CD4-positive, CD25-positive, alpha-beta regulatory T cell (primary cell): Measurements from ENCODE around the gene RGPD3. TPM values are rescaled to one million over a fixed set of nuclear protein-coding genes. Genes with fewer than 3 reads are reported as not detected.
A peak's percentile ranks its signal among the peaks of the same experiment; 100 is the strongest.
"Not testable (repeated sequence)": the region's sequence is repeated elsewhere in the genome, so short reads cannot be mapped to it uniquely, and the experiment has no call there.

Source experiments
- ATAC-seq, 2 donors: fragments of 150-1000 bp; cut with Tn5 transposase; one replicate each; pipeline ENCODE4 v1.10.0; 2021; ENCODE audit warnings: low read depth in 2 of 2, moderate number of reproducible peaks in 2 of 2, moderate library complexity in 1 of 2
- DNase-seq, 3 donors: peaks; one replicate each; pipeline versions ENCODE4 v3.0.0 to v3.0.0-alpha.2; 2012 to 2022; ENCODE audit warnings: mixed read lengths in 1 of 3
- H3K27ac ChIP-seq: one replicate; pipeline ENCODE4 v1.7.0; 2013; ENCODE audit warnings: mild to moderate bottlenecking, low read length; ENCODE audit not compliant: insufficient read depth, poor library complexity, severe bottlenecking
- H3K27me3 ChIP-seq: one replicate; pipeline ENCODE4 v1.7.0; 2013; ENCODE audit warnings: low read length; ENCODE audit not compliant: control insufficient read depth, insufficient read depth
- H3K36me3 ChIP-seq: one replicate; pipeline ENCODE4 v1.7.0; 2013; ENCODE audit warnings: mild to moderate bottlenecking, low read length, moderate library complexity; ENCODE audit not compliant: control insufficient read depth, insufficient read depth
- H3K4me1 ChIP-seq: 2 replicates; pipeline ENCODE4 v1.7.0; 2013; ENCODE audit warnings: mild to moderate bottlenecking, low read length; ENCODE audit not compliant: insufficient read depth, control insufficient read depth, poor library complexity, severe bottlenecking
- H3K4me3 ChIP-seq: one replicate; pipeline ENCODE4 v1.7.0; 2013; ENCODE audit warnings: low read depth, mild to moderate bottlenecking, low read length, moderate library complexity
- H3K9me3 ChIP-seq, 2 experiments: 1 replicate in 1 of 2; 2 replicates in 1 of 2; pipeline ENCODE4 v1.7.0; 2013; ENCODE audit warnings: low read length in 2 of 2, mild to moderate bottlenecking in 1 of 2, moderate library complexity in 1 of 2; ENCODE audit not compliant: control insufficient read depth in 2 of 2
- H3K27ac Mint-ChIP-seq, 3 donors: one replicate each; pipeline ENCODE4 v1.8.0; 2020 to 2022; ENCODE audit warnings: mild to moderate bottlenecking in 3 of 3, mixed read lengths in 3 of 3, moderate library complexity in 2 of 3
- H3K27me3 Mint-ChIP-seq: one replicate; pipeline ENCODE4 v1.8.0; 2022; ENCODE audit warnings: mild to moderate bottlenecking, mixed read lengths
- H3K36me3 Mint-ChIP-seq: one replicate; pipeline ENCODE4 v1.8.0; 2020; ENCODE audit warnings: mixed read lengths
- H3K4me1 Mint-ChIP-seq, 4 donors: one replicate each; pipeline ENCODE4 v1.8.0; 2020 to 2022; ENCODE audit warnings: mixed read lengths in 4 of 4, mild to moderate bottlenecking in 1 of 4
- H3K4me3 Mint-ChIP-seq, 4 donors: one replicate each; pipeline ENCODE4 v1.8.0; 2020 to 2022; ENCODE audit warnings: mild to moderate bottlenecking in 4 of 4, mixed read lengths in 4 of 4, moderate library complexity in 3 of 4
- H3K9me3 Mint-ChIP-seq, 7 donors: one replicate each; pipeline ENCODE4 v1.8.0; 2020 to 2022; ENCODE audit warnings: mixed read lengths in 7 of 7, mild to moderate bottlenecking in 3 of 7, moderate library complexity in 2 of 7
- polyA plus RNA-seq, 4 donors: library from polyadenylated mRNA; unstranded; fragments of 300-500 nt; fragmentation: Illumina TruSeq; gene quantifications; one replicate each; pipeline ENCODE4 v1.2.3, GENCODE V29; 2021
- total RNA-seq: library from RNA; stranded (reverse); gene quantifications from one replicate; pipeline ENCODE4 v1.2.3, GENCODE V29; 2022

Gene RGPD3
- total and polyA plus RNA-seq, 5 donors from 2014 or later, result 0.07 to 0.44 (median 0.20) TPM; not detected in 1

GRCh38 chr2:106470658-106471057 lies 2.4 kb upstream of the RGPD3 start:
- H3K9me3 ChIP-seq, H3K9me3 Mint-ChIP-seq, H3K36me3 Mint-ChIP-seq, H3K4me1 ChIP-seq, H3K27ac ChIP-seq, H3K4me1 Mint-ChIP-seq, H3K4me3 Mint-ChIP-seq, ATAC-seq, H3K27me3 ChIP-seq, H3K36me3 ChIP-seq, H3K27ac Mint-ChIP-seq, H3K4me3 ChIP-seq: not testable (repeated sequence)
- DNase-seq, result peak in 2 of 3 donors; percentile 33 to 47
- peaks cover 11% of the 10 kb centered on the region for H3K27me3 Mint-ChIP-seq

- not testable (repeated sequence) for H3K27me3 Mint-ChIP-seq, H3K4me3 ChIP-seq, H3K9me3 ChIP-seq, H3K9me3 Mint-ChIP-seq, H3K4me1 ChIP-seq, H3K4me1 Mint-ChIP-seq, H3K36me3 ChIP-seq, ATAC-seq, H3K27ac ChIP-seq, H3K36me3 Mint-ChIP-seq, DNase-seq, H3K4me3 Mint-ChIP-seq, H3K27me3 ChIP-seq, H3K27ac Mint-ChIP-seq
Measured at GRCh38 chr2:106467516-106467915, 697 bp downstream of the RGPD3 start.

GRCh38 chr2:106461882-106462281 lies 6.3 kb downstream of the RGPD3 start:
- H3K36me3 Mint-ChIP-seq, H3K9me3 ChIP-seq, H3K36me3 ChIP-seq, H3K9me3 Mint-ChIP-seq, H3K4me1 Mint-ChIP-seq, H3K27me3 ChIP-seq, H3K27ac ChIP-seq, H3K27me3 Mint-ChIP-seq, ATAC-seq, H3K27ac Mint-ChIP-seq, H3K4me1 ChIP-seq, H3K4me3 Mint-ChIP-seq, H3K4me3 ChIP-seq: not testable (repeated sequence)
- DNase-seq, result peak in 1 of 3 donors; percentile 1

- not testable (repeated sequence) for H3K4me3 ChIP-seq, H3K27me3 ChIP-seq, H3K27ac Mint-ChIP-seq, H3K36me3 Mint-ChIP-seq, H3K9me3 Mint-ChIP-seq, H3K4me1 Mint-ChIP-seq, DNase-seq, ATAC-seq, H3K27me3 Mint-ChIP-seq, H3K9me3 ChIP-seq, H3K27ac ChIP-seq, H3K4me1 ChIP-seq, H3K36me3 ChIP-seq, H3K4me3 Mint-ChIP-seq
Measured at GRCh38 chr2:106390680-106391079, 77.5 kb downstream of the RGPD3 start.

- H3K36me3 Mint-ChIP-seq, H3K4me3 ChIP-seq, H3K36me3 ChIP-seq, H3K27me3 ChIP-seq, H3K4me1 ChIP-seq, ATAC-seq, H3K4me1 Mint-ChIP-seq, H3K27ac ChIP-seq, DNase-seq, H3K4me3 Mint-ChIP-seq, H3K9me3 ChIP-seq, H3K27ac Mint-ChIP-seq, H3K9me3 Mint-ChIP-seq: not testable (repeated sequence)
- peaks cover 16% of the 10 kb centered on the region for H3K27me3 Mint-ChIP-seq
Measured at GRCh38 chr2:106388814-106389410, 79.3 kb downstream of the RGPD3 start.

GRCh38 chr2:106384548-106384947 lies 83.7 kb downstream of the RGPD3 start:
- not testable (repeated sequence) for H3K9me3 ChIP-seq

GRCh38 chr2:106381867-106382266 lies 86.3 kb downstream of the RGPD3 start:
- peaks cover 22% of the 10 kb centered on the region for H3K27me3 Mint-ChIP-seq

More at GRCh38 chr2:106384548-106384947, 83.7 kb downstream of the RGPD3 start:
- not testable (repeated sequence) for H3K9me3 Mint-ChIP-seq, H3K36me3 ChIP-seq, H3K4me1 ChIP-seq, H3K36me3 Mint-ChIP-seq, H3K4me3 Mint-ChIP-seq, H3K4me1 Mint-ChIP-seq, H3K4me3 ChIP-seq, H3K27me3 ChIP-seq, H3K27ac Mint-ChIP-seq, DNase-seq, ATAC-seq, H3K27ac ChIP-seq
- peaks cover 26% of the 10 kb centered on the region for H3K27me3 Mint-ChIP-seq

GRCh38 chr2:106379567-106379966 lies 88.6 kb downstream of the RGPD3 start:
- peaks cover 18% of the 10 kb centered on the region for H3K27me3 Mint-ChIP-seq
- not testable (repeated sequence) for H3K36me3 ChIP-seq, ATAC-seq, DNase-seq, H3K9me3 ChIP-seq, H3K27ac ChIP-seq, H3K4me1 Mint-ChIP-seq, H3K9me3 Mint-ChIP-seq, H3K27me3 ChIP-seq, H3K36me3 Mint-ChIP-seq, H3K4me3 Mint-ChIP-seq, H3K27ac Mint-ChIP-seq, H3K4me3 ChIP-seq, H3K4me1 ChIP-seq

More at GRCh38 chr2:106381867-106382266, 86.3 kb downstream of the RGPD3 start:
- ATAC-seq, H3K27ac ChIP-seq, H3K4me1 Mint-ChIP-seq, H3K4me1 ChIP-seq, H3K27ac Mint-ChIP-seq, H3K9me3 ChIP-seq, H3K4me3 Mint-ChIP-seq, H3K27me3 ChIP-seq, H3K4me3 ChIP-seq, H3K9me3 Mint-ChIP-seq, H3K36me3 ChIP-seq, DNase-seq, H3K36me3 Mint-ChIP-seq: not testable (repeated sequence)
